Measurements from ENCODE around the gene MTG2. TPM values are rescaled to one million over a fixed set of nuclear protein-coding genes. Genes with fewer than 3 reads are reported as not detected.

Gene MTG2
- total RNA-seq, 1 donor from 2014 or later, result 31.5 TPM

DNA sequence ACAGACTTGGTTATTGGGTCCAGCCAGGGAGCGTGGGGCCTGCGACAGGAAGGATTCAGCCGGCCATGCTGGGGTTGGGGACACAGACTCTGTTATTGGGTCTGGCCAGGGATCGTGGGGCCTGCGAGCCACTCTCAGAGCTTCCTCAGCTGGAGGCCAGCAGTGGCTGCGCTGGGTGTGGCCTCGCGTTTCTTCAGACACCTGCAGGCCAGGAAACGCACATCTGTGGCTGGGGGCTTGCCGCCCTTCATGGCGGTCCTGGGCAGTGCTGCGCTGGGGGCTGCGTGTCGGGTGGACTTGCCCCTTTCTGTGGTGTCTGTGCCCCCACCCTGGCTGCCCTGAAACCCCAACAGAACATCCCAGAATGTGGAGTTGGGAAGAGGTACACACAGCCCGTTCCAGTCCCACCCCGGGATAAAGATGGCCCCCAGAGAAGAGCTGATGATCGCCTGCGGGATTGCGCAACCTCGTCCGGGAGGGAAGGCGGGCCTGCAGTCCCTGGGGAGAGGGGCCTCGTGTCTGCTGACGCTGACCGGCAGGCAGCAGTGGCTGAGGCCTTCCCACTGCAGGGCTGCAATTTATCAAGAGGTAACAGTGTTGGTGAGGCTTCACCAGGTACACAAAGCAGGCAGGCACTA lies 16.9 kb upstream of the MTG2 start:
- H3K4me1 ChIP-seq (ENCODE audit: insufficient read depth, low read length), result peaks cover 12% of the 10 kb centered on the region
- H3K36me3 Mint-ChIP-seq (ENCODE audit: low read depth, unreplicated experiment), result peaks cover 11% of the 10 kb centered on the region
- H3K4me3 ChIP-seq (ENCODE audit: insufficient read depth, low read depth, low read length), result no peak overlapping the region
- DNase-seq (ENCODE audit: low read depth) (no peak), FAIRE-seq (no peak)
- peaks cover 8% of the 10 kb centered on the region for H3K4me1 Mint-ChIP-seq (ENCODE audit: low read depth, unreplicated experiment)
- no peaks in the 10 kb centered on the region for H3K9me3 Mint-ChIP-seq (ENCODE audit: unreplicated experiment)
- no peak overlapping the region for H3K27ac Mint-ChIP-seq (ENCODE audit: unreplicated experiment)
- H4K20me1 ChIP-seq (ENCODE audit: insufficient read depth, low read length), result peaks cover 4% of the 10 kb centered on the region
- H3K36me3 ChIP-seq (ENCODE audit: insufficient read depth, low read length), result peaks cover 16% of the 10 kb centered on the region
- H3K79me2 ChIP-seq (ENCODE audit: insufficient read depth, low read length), result peaks cover 3% of the 10 kb centered on the region
- no peak overlapping the region for H3K4me2 ChIP-seq (ENCODE audit: low read length)
- H3K27me3 Mint-ChIP-seq (ENCODE audit: low read depth, unreplicated experiment), result no peaks in the 10 kb centered on the region
- H3K27ac ChIP-seq (ENCODE audit: low read depth, low read length), result no peak overlapping the region
- no peak overlapping the region for H3K9ac ChIP-seq (ENCODE audit: low read length)
- no peak overlapping the region for H3K4me3 Mint-ChIP-seq (ENCODE audit: unreplicated experiment)
- no peaks in the 10 kb centered on the region for H3K27me3 ChIP-seq (ENCODE audit: insufficient read depth, low read length)
- H2AFZ ChIP-seq (ENCODE audit: low read depth, low read length), result no peak overlapping the region
- TF ChIP-seq CTCF (IDR thresholded peaks at IDR 0.05; ENCODE audit: insufficient read depth, low read depth, low read length) (no peak), EZH2 (IDR thresholded peaks at IDR 0.05; ENCODE audit: insufficient read depth, low read length) (no peak)
- H3K9me3 ChIP-seq (ENCODE audit: insufficient read depth, low read depth, low read length), result no peaks in the 10 kb centered on the region

- FAIRE-seq, result no peak
- no peak overlapping the region for H3K4me2 ChIP-seq (ENCODE audit: low read length)
- peaks cover 11% of the 10 kb centered on the region for H3K36me3 Mint-ChIP-seq (ENCODE audit: low read depth, unreplicated experiment)
Observed at GRCh38 chr20:62167474-62167873, 15.4 kb upstream of the MTG2 start.

More at GRCh38 chr20:62167474-62167873, 15.4 kb upstream of the MTG2 start:
- H3K27ac Mint-ChIP-seq (ENCODE audit: unreplicated experiment), result no peak overlapping the region
- TF ChIP-seq EZH2 (IDR thresholded peaks at IDR 0.05; ENCODE audit: insufficient read depth, low read length) (no peak), CTCF (IDR thresholded peaks at IDR 0.05; ENCODE audit: insufficient read depth, low read depth, low read length) (no peak)
- Histone ChIP-seq H3K27me3 (ENCODE audit: insufficient read depth, low read length) (no peaks in the 10 kb centered on the region), H4K20me1 (ENCODE audit: insufficient read depth, low read length) (no peaks in the 10 kb centered on the region), H3K9ac (ENCODE audit: low read length) (no peak overlapping the region), H3K79me2 (ENCODE audit: insufficient read depth, low read length) (no peaks in the 10 kb centered on the region), H3K36me3 (ENCODE audit: insufficient read depth, low read length) (peaks cover 21% of the 10 kb centered on the region), H3K27ac (ENCODE audit: low read depth, low read length) (no peak overlapping the region), H2AFZ (ENCODE audit: low read depth, low read length) (no peak overlapping the region), H3K4me1 (ENCODE audit: insufficient read depth, low read length) (no peaks in the 10 kb centered on the region), H3K9me3 (ENCODE audit: insufficient read depth, low read depth, low read length) (no peaks in the 10 kb centered on the region), H3K4me3 (ENCODE audit: insufficient read depth, low read depth, low read length) (no peak overlapping the region)
- no peaks in the 10 kb centered on the region for H3K4me1 Mint-ChIP-seq (ENCODE audit: low read depth, unreplicated experiment)
- no peak overlapping the region for H3K4me3 Mint-ChIP-seq (ENCODE audit: unreplicated experiment)
- DNase-seq (ENCODE audit: low read depth), result no peak
- H3K9me3 Mint-ChIP-seq (ENCODE audit: unreplicated experiment), result no peaks in the 10 kb centered on the region
- no peaks in the 10 kb centered on the region for H3K27me3 Mint-ChIP-seq (ENCODE audit: low read depth, unreplicated experiment)

Measured in astrocyte (in vitro differentiated cells and primary cell).